ENCODE results near the gene FTO. TPM values are rescaled to one million over a fixed set of nuclear protein-coding genes. Genes with fewer than 3 reads are reported as not detected.

The FTO gene
- total and polyA plus RNA-seq, 4 donors, result 12.2 to 145 (median 57.7) TPM

GRCh38 chr16:53757971-53758609, 54.1 kb downstream of the FTO start:
- Histone ChIP-seq H3K9me3 (ENCODE audit: control insufficient read depth in 4 of 4, insufficient read depth in 3 of 4, low read length in 3 of 4) (no peaks in the 10 kb centered on the region), H3K4me1 (ENCODE audit: control insufficient read depth in 5 of 5, insufficient read depth in 5 of 5, low read length in 5 of 5) (peaks cover 6 to 36% (median 15%) of the 10 kb centered on the region in 5 donors), H3K4me3 (no peak overlapping the region), H3K27me3 (ENCODE audit: control insufficient read depth in 3 of 3, insufficient read depth in 3 of 3, low read length in 2 of 3) (no peaks in the 10 kb centered on the region), H3K27ac (ENCODE audit: low read depth in 1 of 2, low read length in 1 of 2) (no peak overlapping the region), H3K9ac (ENCODE audit: insufficient read depth in 1 of 2, low read length in 2 of 2) (no peak overlapping the region), H3K36me3 (ENCODE audit: control insufficient read depth in 4 of 4, insufficient read depth in 4 of 4, low read length in 4 of 4) (peaks cover 0 to 1% (median 0%) of the 10 kb centered on the region in 4 donors)
- no peak for TF ChIP-seq CTCF (IDR thresholded peaks at IDR 0.05; ENCODE audit: control extremely low read depth, extremely low read depth)
- 67 to 76% methylated on average over 4 of the region's 4 CpGs for WGBS, 2 donors
- DNase-seq (no peak), ATAC-seq (ENCODE audit: insufficient read depth, low FRiP score) (no peak)

- Histone ChIP-seq H3K4me3 (no peak overlapping the region), H3K36me3 (ENCODE audit: control insufficient read depth in 4 of 4, insufficient read depth in 4 of 4, low read length in 4 of 4) (peaks cover 0 to 1% (median 0%) of the 10 kb centered on the region in 4 donors), H3K27me3 (ENCODE audit: control insufficient read depth in 3 of 3, insufficient read depth in 3 of 3, low read length in 2 of 3) (no peaks in the 10 kb centered on the region), H3K27ac (ENCODE audit: low read depth in 1 of 2, low read length in 1 of 2) (no peak overlapping the region), H3K9me3 (ENCODE audit: control insufficient read depth in 4 of 4, insufficient read depth in 3 of 4, low read length in 3 of 4) (no peaks in the 10 kb centered on the region), H3K9ac (ENCODE audit: insufficient read depth in 1 of 2, low read length in 2 of 2) (no peak overlapping the region), H3K4me1 (ENCODE audit: control insufficient read depth in 5 of 5, insufficient read depth in 5 of 5, low read length in 5 of 5) (peaks cover 0 to 10% (median 0%) of the 10 kb centered on the region in 5 donors)
- no peak for ATAC-seq (ENCODE audit: insufficient read depth, low FRiP score)
- TF ChIP-seq CTCF (IDR thresholded peaks at IDR 0.05; ENCODE audit: control extremely low read depth, extremely low read depth), result no peak
- 61 to 72% methylated on average over 4 of the region's 4 CpGs for WGBS, 2 donors
- no peak for DNase-seq
Measured at GRCh38 chr16:53761962-53762703, 58.2 kb downstream of the FTO start.

- 90 to 91% methylated on average over 10 of the region's 10 CpGs for WGBS, 2 donors
- no peaks in the 10 kb centered on the region for H3K9me3 ChIP-seq (ENCODE audit: control insufficient read depth in 4 of 4, insufficient read depth in 3 of 4, low read length in 3 of 4)
- peaks cover 0 to 27% (median 10%) of the 10 kb centered on the region in 5 donors for H3K4me1 ChIP-seq (ENCODE audit: control insufficient read depth in 5 of 5, insufficient read depth in 5 of 5, low read length in 5 of 5)
- no peak for DNase-seq
- no peak overlapping the region for H3K27ac ChIP-seq (ENCODE audit: low read depth in 1 of 2, low read length in 1 of 2)
- no peak for ATAC-seq (ENCODE audit: insufficient read depth, low FRiP score)
- no peaks in the 10 kb centered on the region for H3K27me3 ChIP-seq (ENCODE audit: control insufficient read depth in 3 of 3, insufficient read depth in 3 of 3, low read length in 2 of 3)
- no peak overlapping the region for H3K9ac ChIP-seq (ENCODE audit: insufficient read depth in 1 of 2, low read length in 2 of 2)
- no peaks in the 10 kb centered on the region for H3K36me3 ChIP-seq (ENCODE audit: control insufficient read depth in 4 of 4, insufficient read depth in 4 of 4, low read length in 4 of 4)
- TF ChIP-seq CTCF (IDR thresholded peaks at IDR 0.05; ENCODE audit: control extremely low read depth, extremely low read depth), result no peak
- H3K4me3 ChIP-seq, result no peak overlapping the region
Measured at GRCh38 chr16:53766304-53767016, 62.5 kb downstream of the FTO start.
